Non-pigmented ciliary epithelial cell (primary cell): ENCODE data around the gene BIN1.

Experiments used
- DNase-seq: peaks from one replicate; pipeline ENCODE4 v3.0.0-alpha.2; 2010; ENCODE audit warnings: low read depth

Gene BIN1

DNA sequence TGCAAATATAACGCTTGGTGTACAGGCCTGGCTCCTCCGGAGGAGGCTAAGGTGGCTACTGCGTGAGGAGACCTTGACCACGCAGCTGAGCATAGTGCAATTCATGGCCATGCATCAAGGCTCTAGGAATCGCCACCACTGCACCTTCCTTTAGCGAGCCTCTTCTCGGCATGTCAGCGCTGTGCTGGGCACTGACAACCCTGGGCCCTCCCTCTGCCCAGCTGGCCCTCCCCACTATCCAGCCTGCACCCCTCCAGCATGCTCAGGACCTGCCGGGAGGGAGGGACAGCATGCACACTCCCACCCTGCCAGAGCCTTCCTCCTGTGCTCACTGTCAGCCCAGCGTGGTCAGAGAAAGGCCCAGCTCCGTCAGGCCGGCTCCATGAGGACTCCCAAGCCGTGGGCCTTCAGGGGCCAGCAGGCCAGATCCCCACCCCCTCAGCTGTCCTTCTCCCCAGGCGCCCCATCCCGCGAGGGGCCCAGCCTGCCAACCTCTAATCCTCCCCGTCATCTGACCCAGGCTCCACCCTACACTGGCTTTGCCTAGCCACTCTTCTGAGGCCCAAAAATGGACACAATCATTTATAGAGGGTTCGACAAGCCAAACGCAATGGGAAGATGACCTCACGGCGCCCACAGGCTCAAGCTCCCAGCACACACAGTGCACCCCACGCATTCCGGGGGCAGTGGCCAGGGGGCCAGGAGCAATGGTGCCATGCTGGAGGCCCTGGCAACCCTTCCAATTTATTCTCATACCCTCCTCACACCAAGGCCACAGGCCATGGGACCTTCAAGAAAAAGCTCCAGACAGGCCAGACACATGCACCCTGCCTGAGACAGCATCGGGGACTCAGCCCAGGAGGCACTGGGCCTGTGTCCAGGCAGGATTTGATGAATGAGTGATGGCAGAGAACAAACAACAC lies 3.5 kb downstream of the BIN1 start:
- no peak for DNase-seq

DNA sequence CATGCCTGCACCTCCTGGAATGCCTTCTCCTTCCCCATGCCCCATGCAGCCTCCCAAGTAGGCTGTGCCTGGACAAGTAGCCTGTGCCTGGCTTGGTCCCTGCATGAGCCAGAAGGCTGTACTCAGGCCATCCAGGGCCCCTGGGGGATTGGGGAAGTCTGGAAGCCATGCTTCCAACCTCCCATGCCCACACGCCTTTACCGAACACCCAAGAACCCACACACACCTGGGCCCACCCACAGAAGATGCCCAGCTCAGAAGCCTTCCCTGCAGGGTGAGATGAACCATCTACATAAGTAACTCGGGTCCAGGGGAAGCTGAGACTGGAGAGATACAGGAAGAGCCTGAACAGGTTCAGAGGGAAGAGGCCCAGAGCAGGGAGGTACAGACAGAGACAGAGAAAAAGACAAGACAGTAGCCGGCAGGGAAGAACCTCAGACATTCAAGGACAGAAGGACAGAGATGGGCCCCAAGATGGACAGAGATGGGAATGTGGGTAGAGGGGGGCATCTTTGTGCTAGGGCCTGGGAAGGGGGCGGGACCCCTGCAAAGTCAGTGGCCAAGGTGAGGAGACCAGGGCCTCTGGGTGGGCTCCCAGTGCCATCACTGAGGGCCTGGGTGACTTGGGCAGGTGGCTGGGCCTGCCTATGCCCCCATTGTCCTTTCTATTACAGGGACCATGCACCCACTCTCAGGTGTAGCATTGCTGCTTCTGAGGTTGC lies 4.3 kb downstream of the BIN1 start:
- DNase-seq: no peak

DNA sequence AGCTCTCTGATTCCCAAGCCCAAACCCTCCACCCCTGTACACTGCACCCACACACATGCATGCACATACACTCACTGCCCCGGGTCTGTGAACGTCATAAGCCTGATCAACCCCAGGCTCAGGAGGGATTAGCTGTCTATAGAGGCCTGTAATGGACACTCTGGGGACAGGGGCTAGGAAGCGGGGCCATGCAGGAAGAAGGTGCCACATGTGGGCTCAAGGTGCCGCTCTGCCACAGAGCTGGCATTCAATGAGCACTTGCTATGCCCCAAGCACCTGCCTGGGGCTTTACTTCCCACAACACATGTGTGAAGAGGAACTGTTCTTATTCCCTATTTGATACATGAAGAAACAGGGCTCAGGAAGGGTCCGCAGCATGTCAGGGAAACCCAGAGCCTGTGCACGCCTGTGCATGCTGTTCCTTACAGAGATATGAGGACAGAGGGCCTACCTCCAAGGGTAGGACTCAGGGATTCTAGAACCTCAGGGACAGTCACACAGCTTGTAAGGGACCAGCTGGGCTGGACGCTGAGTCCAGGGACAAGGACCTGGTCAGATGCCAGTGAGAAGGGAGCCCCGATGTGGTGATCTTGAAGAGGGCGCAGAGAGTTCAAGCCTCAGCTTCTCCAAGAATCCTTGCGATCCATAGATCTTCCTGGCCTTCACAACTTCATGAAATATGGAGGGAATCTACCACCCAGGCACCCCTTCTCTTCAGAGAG lies 5.0 kb downstream of the BIN1 start:
- no peak for DNase-seq

DNA sequence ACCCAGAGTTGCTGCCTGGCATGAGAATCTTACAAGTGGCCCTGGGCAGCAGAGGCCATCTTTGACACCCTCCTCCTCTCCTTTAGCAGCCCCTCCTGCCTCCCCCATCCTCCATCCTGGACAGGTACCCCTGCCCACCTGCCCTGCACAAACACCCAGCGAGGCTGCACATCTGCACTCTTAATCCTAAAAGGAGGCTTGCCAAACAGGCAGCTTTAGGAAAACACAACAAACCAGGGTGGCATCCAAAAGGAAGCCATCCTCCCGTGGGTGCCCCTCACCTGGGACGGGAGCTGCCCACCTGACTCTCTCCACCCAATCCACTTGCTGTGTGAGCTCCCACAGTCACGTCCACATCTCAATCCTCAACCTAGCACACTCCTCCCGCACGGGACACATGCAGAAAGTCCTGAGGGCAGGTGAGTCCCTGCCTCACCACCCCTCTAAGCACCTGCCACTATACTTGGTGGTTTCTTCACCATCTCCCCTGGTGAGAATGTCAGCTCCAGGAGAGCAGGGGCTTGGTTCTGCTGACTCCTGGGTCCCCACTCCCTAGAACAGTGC lies 5.8 kb downstream of the BIN1 start:
- no peak for DNase-seq

DNA sequence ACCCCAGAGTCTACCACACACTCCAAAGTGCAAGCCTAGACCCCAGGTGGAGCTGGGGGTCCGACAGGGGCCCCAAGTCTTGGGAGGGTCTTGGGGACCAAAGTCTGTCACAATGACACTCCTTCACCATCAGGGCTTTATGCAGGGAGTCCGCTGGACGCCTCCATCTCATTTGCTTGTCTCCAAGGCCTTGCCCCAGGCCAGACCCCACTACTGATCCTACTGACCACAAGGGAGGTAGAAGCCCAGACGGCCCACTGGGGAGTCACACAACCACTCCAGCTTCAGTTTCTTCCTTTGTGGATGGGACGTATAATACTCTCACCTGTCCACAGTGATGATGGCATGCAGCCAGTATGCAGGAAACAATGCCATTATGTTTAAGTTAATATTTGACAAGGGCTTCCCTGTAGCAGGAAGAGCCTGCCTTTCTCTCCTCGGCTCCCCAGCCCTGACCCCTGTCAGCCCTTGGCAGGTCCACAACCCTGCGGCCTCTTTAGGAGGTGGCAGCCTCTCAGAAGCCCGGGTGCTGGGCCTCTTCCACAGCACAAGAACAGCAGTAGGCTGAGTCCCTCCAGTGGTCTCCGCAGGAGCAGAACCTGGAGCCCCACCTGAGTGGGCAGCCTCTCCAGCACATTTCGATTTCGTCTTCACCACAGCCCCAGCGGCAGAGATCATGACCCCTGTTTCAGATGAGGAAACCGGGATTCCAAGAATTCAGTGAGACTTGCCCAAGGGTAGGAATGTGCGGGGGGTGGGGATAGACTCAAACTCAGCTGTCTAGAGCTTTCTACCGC lies 6.5 kb downstream of the BIN1 start:
- no peak for DNase-seq

DNA sequence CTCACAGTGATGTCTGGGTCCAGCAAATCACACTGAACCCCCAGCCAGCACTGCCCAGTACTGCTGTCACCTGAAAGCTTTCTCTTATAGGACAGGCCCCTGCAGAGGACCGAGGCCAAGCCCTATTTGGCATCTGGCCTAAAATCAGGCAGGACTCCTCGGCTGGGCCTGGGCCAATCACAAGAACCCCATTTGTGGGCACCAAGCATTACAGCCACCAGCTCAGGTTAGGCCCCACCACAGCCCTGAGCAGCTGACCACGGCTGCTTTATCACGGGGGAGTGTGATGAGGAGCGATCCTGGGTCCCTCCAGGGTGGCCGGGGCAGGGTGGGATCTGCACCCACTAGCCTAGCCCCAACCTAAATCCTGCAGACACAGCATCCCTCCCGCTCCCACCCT lies 8.2 kb downstream of the BIN1 start:
- DNase-seq: no peak

DNA sequence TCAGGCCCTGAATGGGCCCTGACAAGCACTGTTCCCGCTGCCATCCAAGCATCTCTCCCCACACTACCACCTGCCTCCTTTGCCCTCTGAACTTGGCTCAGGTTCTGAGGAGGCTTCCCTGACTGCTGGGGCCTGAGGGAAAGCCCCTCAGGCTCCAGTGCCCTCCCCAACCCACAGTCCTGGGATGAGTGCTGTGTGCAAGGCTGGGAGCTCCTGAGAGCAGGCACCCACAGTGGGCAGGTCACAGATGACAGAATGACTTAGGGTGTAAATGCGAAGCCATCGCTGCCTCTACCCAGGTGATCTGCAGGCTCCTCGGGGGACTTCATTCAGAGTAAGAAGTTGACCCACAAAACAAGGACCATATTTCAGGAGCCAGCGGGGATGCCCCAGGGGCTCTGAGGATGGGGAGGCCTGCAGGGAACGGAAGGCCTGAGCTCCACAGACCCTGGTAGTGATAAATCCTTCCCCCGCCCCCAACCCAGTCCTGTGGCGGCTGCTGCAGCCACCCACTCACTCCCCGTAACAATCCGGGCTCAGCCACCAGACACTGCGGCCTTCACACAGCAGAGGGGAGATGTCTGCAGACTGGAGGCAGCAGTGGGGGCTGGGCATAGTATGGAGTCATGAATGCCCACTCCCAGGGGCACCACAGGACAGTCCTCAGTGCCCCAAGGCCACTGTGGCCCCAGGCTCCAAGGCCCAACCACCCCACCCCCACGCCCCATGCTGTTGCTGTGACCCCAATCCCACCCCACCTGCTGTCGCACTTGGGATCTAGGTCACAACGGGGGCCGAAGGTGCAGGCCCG lies 8.9 kb downstream of the BIN1 start:
- DNase-seq: no peak

DNA sequence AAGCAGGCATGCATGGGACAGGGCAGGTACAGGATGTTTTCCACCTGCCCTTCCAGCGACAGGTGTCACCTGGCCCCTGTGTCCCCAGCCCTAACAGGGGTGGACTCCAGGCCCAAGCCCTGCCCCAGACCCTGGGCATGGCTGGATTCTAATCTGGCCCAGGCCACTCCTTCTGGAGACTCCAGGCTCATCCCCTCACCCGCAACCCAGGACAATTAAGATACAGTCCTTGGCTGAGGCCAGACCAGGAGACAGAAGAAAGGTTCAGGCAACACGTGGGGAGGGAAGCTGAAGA lies 9.5 kb downstream of the BIN1 start:
- no peak for DNase-seq

DNA sequence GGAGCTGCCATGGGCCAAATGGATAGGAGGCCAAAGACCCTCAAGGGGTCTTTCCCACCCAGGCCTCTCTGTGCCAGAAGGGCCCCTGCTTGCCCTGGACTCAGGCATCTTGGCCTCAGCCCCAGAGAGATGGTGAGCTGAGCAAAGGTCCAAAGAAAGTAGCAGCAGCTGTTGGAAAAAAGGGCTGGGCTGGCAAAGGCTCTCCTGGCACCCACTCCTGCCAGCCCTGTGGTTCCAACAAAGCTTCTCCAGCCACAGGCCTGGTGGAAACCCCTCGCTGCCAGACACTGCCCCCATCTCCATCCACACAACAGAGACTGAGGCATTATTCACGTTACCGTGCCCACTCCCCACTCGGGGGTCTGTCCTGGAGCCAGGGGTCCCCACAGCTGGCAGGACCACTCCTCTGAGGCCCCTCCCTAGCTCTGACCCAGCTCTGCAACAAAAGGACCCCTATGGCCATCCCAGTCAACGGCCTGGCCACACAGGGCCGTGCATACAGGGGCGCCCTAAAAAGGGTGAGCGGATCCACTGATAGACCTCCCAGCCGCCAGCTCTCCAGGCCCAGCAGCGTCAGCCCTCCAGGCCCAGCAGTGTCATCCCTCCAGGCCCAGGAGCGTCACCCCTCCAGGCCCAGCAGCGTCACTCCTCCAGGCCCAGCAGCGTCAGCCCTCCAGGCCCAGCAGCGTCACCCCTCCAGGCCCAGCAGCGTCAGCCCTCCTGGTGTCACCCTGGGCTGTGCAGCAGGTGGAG lies 10.1 kb downstream of the BIN1 start:
- no peak for DNase-seq

DNA sequence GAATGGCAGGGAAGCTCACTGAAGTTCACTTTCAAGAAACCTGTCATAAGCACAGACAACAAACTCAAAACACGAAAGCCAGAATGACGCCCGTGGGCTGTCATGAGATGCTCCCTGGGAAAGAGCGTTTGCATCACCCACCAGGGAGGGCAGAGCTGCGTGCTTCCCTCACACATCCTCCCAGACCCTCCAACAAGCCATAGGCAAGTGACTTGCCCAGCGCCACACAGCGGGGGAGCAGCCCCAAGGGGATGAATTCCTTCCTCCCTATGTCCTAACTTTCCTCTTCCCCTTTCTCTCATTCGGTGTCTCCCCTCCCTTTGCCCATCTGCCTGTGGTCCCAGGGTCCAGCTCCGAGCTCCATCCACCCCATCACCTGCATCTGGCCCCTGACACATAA lies 10.7 kb downstream of the BIN1 start:
- DNase-seq: no peak

DNA sequence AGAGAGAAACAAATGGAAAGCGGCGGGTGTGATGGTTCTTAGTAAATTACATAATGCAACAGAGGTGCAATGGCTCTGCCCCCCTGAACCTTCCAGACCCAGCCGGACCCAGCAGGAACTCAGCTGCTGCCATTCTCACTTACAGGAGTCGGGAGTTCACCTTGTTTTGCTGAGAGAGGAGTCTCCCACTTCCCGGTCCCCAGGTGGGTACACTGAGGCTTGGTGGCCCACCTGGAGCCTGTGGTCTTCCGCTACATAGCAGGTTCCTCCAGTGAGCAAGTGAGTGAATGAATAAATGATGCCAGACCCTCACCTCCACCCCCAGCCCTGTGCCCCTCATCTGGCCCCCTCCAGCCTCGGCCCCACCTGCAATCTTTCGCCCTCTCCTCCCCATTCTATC lies 11.2 kb downstream of the BIN1 start:
- no peak for DNase-seq

DNA sequence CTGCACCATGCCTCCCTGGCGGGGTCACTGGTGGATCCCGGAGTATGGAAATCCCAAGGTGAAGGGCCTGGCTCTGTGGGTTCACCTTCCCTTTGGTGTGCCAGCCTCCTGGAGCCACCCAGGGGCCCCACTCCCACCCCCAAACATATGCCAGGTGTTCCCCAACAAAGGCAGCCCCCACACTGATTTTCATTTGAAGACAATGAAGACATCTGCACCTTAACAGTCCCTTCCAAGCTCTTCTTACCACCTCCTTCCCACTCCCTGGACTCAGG lies 11.7 kb downstream of the BIN1 start:
- DNase-seq: no peak

DNA sequence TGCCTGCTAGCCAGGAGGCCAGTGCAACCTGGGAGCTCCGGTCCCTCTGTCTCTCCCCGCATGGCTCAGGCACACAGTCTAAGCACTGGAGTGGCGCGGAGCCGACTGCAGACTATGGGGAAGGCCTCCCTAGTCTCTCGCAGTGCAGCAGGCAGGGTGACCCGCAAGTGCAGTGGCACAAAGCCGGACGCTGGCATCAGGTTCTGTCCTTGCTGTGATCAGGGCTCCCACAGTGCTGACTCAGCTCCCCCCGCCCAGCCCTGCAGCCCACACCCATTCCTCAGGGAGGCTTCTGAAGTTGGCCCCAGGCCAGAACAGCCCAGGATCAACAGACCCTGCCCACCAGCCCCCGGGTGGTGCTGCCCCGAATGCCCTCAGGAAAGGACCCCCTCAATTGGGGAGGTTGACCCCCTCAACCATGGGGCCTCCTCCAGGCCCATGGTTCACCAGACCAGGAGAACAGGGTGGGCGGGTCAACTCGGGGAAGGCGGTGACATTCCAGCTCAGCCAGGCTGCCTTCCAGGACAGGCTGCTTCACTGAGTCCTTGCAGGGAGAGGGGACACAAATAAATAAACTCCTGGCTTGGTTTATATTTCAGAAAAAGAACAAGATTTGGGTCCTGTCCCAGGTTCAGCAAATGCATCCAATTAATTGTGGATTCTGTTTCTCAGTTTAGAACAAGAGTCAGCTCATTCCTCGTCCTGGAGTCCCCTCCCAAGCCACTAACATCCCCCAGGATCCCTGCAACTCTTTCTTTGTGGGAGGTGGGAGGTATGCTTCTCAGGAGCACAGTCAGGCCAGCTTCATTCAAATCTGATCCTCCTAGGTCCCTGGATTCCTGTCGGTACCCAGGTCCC lies 12.2 kb downstream of the BIN1 start:
- DNase-seq: no peak

DNA sequence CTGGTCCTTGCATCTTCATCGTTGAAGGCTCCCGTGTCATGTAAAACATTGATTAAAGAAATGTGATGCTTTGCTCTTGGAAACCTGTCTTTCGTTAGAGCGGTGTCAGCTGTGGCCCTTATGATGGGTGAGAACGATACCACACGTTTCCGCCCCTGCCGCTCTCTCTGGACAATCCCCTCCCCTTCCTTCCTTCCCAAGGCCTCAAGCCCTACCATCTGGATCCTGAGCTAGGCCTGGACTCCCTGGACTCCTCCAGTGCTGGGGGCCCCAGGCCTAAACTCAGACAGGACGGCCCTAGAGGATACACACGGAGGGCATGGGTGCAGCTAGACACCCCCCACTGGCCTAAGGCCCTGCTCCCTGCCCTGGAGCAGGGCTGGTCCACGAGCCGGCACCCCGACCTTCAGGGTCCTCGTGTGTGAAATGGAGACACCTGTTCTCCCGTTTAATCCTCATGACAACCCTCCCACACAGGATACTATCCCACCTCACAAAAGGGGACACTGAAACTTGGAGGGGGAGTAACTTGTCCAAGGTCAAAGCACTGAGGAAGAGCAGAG lies 13.2 kb downstream of the BIN1 start:
- DNase-seq: no peak

DNA sequence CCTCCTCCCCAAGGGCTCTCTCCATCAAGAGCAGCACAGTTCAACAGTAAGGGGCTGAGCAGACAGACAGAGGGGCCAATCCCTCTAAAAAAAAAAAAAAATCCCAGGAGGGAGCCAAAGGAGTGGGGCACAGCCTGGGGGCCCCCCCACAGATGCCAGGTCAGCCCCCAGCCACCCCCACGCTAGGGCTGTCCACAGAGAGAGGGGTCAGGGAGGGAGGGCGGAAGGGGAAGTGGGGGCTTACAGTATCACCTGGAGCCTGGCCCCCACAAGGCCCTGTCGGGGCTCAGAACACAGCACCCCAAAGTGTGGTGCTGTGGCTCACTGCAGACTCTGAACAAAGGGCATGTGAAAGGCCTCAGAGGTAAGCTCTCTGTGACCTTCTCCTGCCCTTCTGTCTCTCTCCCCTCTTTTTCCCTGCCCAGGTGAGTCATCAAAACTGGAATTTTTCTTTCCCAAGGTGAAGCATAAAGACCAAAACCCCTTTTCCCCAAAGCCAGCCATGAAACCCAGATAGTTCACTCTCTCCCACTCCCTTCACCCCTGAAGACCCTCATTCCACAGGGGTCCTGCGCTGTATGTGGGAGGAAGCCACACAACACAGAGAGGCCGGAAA lies 13.9 kb downstream of the BIN1 start:
- no peak for DNase-seq

DNA sequence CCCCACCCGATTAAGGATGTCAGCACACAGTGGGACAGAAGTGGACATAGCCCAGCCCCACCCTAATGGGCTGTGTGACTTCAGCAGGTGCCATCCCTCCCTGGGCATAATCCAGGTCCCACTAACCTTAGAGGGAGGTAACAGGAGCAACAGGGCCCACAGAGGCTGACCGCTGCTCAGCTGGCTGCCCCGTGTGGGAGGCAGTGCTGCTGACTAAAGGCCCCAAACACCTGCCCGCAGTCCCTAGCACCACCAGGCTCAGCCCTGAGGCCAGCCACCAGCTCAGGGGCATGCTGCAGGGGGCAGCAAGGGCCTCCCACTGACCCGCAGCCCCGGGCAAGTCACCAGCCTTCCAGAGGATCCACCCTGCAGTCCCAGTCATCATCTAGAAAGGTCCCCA lies 14.6 kb downstream of the BIN1 start:
- no peak for DNase-seq

DNA sequence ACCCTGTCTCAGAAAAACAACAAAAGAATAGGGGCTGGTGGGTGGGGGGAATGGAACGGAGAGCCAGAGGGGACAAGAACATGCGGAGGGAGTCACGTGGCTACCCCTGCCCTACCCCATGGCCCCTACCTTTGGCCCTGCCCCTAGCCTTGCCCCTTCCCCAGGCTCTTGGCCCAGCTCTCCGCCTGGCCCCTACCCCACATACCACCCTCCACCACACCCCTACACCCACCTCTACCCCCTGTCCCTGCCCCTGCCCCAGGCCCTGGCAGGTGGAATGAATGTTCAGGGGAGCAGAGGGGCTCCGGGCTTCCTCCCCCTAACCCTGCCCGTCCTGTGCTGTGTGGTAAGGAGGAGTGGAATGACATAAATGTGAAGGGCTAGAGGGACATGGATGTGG lies 15.1 kb downstream of the BIN1 start:
- no peak for DNase-seq

DNA sequence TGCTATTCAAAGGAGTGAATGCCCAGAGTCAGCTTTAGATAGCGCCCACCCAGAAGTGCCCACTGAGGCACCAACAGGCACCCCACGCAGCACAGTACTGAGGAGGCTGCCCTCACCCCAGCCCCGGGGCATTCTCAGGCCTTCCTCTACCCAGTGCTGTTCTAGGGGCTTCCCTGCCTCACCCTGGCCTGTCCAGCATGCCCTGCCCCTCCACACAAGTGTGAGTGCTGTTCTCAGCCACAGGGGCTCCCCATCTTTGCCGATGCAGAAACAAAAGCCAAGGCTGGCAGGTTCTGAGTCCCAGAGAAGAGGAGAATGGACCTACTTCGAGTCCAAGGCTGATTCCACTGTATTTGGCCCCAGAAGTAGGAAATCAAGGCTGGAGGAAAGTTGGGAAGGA lies 15.8 kb downstream of the BIN1 start:
- DNase-seq: no peak
